ENCODE measurements around the gene PADI3. TPM values are rescaled to one million over a fixed set of nuclear protein-coding genes. Genes with fewer than 3 reads are reported as not detected.

Gene PADI3
- total and polyA plus RNA-seq, 2 of the 8 experiments (the other 6 are each of a cell fraction or from before 2014, with no cell fraction given), result 0.37 to 0.94 TPM

- Histone ChIP-seq H4K20me1 (replicated peaks in 1 of 2; ENCODE audit: control insufficient read depth in 1 of 2, insufficient read depth in 2 of 2, low read length in 2 of 2) (no peaks in the 10 kb centered on the region), H3K27ac (ENCODE audit: low read depth, low read length) (no peak overlapping the region), H4K91ac (replicated peaks; ENCODE audit: insufficient read length, low read length) (no peak overlapping the region), H3K9me3 (ENCODE audit: insufficient read depth in 2 of 2, low read depth in 1 of 2, low read length in 1 of 2) (peaks cover 15 to 17% of the 10 kb centered on the region in 2 experiments), H3K9ac (replicated peaks in 1 of 4; ENCODE audit: extremely low read depth in 1 of 4, low read depth in 3 of 4, low read length in 3 of 4) (no peak overlapping the region), H3K27me3 (replicated peaks in 1 of 4; ENCODE audit: control insufficient read depth in 3 of 4, extremely low read depth in 1 of 4, insufficient read depth in 3 of 4, low read length in 3 of 4) (no peaks in the 10 kb centered on the region), H3K36me3 (ENCODE audit: control insufficient read depth in 2 of 4, insufficient read depth in 4 of 4, low read length in 3 of 4) (no peaks in the 10 kb centered on the region), H2BK15ac (ENCODE audit: low read length) (no peak overlapping the region), H3K18ac (ENCODE audit: extremely low read depth, low read length) (no peak overlapping the region), H2BK12ac (ENCODE audit: low read depth, low read length) (no peak overlapping the region), H3K56ac (replicated peaks; ENCODE audit: insufficient read length, low read depth, low read length) (no peak overlapping the region), H3K4me1 (replicated peaks in 1 of 4; ENCODE audit: control insufficient read depth in 3 of 4, insufficient read depth in 4 of 4, low read length in 3 of 4) (peaks cover 0 to 8% (median 3%) of the 10 kb centered on the region in 4 experiments; a peak in 4 of 7 replicates), H3K79me1 (ENCODE audit: low read depth, low read length) (no peaks in the 10 kb centered on the region), H4K8ac (ENCODE audit: extremely low read depth, insufficient read depth, low read length) (no peak overlapping the region), H2BK120ac (replicated peaks; ENCODE audit: low read depth, low read length) (no peak overlapping the region), H2BK20ac (ENCODE audit: low read length) (no peak overlapping the region), H3K23me2 (ENCODE audit: low read depth, low read length) (no peaks in the 10 kb centered on the region), H2AFZ (ENCODE audit: low read length) (no peak overlapping the region), H2AK5ac (ENCODE audit: low read depth, low read length) (no peak overlapping the region), H3K14ac (ENCODE audit: insufficient read length) (no peak overlapping the region), H3K4me3 (ENCODE audit: extremely low read depth in 1 of 4, insufficient read depth in 2 of 4, low read depth in 3 of 4, low read length in 4 of 4) (no peak overlapping the region), H2BK5ac (ENCODE audit: low read depth, low read length) (no peak overlapping the region), H3K4me2 (ENCODE audit: insufficient read depth in 1 of 2, low read depth in 2 of 2, low read length in 2 of 2) (no peak overlapping the region), H3K79me2 (ENCODE audit: control insufficient read depth in 1 of 2, insufficient read depth in 2 of 2, low read length in 2 of 2) (no peaks in the 10 kb centered on the region), H3K23ac (ENCODE audit: insufficient read length) (no peak overlapping the region), H4K5ac (ENCODE audit: insufficient read length, low read depth, low read length) (no peak overlapping the region), H3K4ac (replicated peaks; ENCODE audit: insufficient read length, low read depth, low read length) (no peak overlapping the region)
- DNase-seq (ENCODE audit: low read depth in 1 of 2, low spot score in 2 of 2) (no peak), FAIRE-seq (no peak)
- 89% methylated on average over 5 of the region's 5 CpGs; no CpG with 5 or more reads in 1 of the 2 experiments for WGBS, 2 experiments (ENCODE audit: extremely low coverage in 1 of 2, insufficient coverage in 1 of 2, insufficient read length in 1 of 2, insufficient replicate concordance in 2 of 2, low coverage in 1 of 2, low lambda C conversion rate in 2 of 2, missing lambda C conversion rate in 1 of 2)
- ChIA-PET CTCF (ENCODE audit: partially characterized antibody) (no interaction called here), POLR2A (ENCODE audit: partially characterized antibody) (no interaction called here)
- TF ChIP-seq BCL11A (IDR thresholded peaks at IDR 0.05; ENCODE audit: low read depth in 2 of 2, low read length in 2 of 2) (no peak), SIRT6 (IDR thresholded peaks at IDR 0.05; ENCODE audit: low read length) (no peak)
These were observed 52.9 kb downstream of the PADI3 start for GRCh38 chr1:17301767-17302166.

All from H1 (cell line).